HG03469 (cell line): ENCODE measurements around the gene DAPK1.

Source experiments
- ATAC-seq: cut with Tn5 transposase; IDR thresholded peaks from one replicate; pipeline ENCODE4 v1.9.1; 2021; ENCODE audit warnings: mild to moderate bottlenecking, moderate library complexity, moderate number of reproducible peaks; ENCODE audit not compliant: unreplicated experiment

Gene DAPK1

DNA sequence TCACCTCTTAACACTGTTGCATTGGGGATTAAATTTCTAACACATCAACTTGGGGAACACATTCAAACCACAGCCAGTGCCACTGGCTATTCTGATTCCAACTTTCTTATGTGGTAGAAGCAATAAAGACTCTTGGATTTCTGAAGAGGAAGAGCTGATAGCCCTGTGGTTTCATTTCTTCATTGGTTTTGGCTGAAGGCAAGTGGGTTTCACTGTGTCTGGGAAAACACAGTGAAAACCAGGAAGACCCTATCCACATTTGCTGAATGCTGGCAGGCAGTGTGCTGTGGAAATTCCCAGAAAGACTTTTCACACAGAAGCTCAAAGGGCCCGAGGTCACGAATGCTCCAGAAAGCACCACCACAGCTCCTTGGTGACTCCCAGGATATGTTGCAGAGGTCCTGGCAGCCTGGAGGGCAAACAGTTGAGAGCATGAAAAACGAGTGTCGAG is 67.1 kb downstream of the DAPK1 start:
- ATAC-seq: no peak

DNA sequence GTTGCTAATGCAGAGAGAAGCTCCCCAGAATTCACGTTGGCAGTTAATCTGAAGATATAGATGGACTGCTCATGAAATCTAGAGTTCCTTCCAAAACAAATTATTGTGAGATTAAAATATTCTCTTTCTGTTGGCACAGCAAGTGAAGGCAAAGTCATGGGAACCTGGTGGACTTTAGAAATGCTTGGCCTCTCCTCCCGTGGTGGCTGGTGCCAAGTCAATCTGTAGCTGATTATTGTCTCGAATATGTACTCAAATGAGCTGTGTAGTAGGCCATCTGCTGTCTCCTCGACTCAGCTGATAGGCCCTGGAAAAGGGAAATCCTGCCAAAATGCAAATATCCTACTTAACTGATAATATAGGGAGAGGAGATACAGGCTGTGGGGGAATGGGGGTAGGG is 69.3 kb downstream of the DAPK1 start:
- ATAC-seq: no peak

DNA sequence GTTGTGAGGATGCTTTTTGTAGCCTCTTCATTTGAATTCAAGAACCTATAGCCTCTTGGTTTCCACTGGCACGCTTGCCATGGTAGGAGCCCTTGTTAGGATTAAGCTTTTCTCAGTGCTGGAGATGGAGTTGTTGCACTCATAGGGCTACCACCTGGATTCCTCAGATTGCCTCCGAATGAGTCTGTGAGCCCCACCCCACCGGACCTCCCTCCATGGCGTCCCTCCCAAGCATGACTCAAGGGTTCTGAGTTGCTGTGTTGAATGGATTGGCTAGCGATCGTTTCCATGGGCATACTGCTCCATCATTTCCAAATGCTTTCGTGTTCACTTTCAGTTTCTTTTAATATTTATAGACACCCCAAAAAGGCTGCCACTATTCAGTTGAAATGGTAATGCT is 69.9 kb downstream of the DAPK1 start:
- ATAC-seq: no peak

DNA sequence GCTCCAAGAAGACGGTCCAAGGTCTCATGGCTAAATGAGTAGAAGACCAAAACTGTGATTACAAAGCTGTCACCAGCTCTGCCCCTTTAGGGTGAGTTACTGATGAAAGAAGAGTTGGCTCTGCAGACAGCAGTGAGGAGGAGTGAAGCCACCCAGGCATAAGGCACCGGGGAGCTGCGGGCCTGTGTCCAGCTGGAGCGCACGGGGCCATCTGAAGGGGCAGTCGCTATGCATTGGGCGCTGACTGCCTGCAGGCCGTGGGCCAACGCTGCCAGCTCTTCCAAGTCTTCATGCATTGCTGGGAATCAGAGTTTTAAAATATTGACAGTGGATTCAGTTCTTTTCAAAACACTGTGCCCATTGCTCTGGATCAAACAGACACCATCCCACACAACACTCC is 70.3 kb downstream of the DAPK1 start:
- ATAC-seq: no peak

DNA sequence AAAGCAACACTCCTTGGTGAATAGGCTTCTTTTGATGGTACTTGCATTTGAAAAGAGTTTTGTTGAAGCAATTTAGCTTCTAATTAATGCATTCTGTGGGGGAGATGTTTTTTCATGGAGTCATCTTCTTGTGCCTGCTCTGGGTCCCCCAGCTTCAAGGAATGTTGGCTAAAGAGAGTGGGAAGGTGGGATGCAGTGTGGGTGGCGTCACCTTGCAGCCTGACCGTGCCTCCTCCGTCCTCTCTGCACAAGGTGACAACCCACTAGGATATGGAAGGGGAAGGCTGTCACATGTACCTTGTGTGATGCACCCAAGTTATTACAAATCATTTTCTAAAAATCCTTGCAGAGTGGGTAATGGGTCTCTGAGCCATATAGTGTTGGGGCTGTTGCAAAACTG is 70.7 kb downstream of the DAPK1 start:
- no peak for ATAC-seq

DNA sequence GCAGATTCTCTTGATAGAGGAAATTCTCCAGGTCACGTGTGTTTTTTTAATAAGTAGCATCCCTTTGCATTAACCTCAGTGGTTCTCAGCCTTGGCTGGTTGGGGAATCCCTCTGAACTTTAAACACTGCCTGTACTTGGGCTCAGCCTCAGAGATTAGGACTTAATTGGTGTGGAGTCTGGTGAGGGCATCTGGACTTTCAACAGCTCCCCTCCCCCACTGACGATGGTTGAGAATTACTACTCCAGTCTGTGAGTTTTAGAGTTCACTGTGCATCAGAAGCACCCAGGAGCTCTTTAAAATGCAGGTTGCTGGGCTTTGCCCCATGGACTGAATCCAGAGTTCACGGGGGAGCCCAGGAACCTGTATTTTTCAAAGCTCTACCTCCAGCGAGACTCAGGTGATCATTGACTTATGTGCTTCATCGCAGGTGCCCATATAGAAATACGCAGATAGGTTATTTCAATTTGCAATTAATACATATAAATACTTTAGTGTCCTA is 71.4 kb downstream of the DAPK1 start:
- ATAC-seq: no peak

DNA sequence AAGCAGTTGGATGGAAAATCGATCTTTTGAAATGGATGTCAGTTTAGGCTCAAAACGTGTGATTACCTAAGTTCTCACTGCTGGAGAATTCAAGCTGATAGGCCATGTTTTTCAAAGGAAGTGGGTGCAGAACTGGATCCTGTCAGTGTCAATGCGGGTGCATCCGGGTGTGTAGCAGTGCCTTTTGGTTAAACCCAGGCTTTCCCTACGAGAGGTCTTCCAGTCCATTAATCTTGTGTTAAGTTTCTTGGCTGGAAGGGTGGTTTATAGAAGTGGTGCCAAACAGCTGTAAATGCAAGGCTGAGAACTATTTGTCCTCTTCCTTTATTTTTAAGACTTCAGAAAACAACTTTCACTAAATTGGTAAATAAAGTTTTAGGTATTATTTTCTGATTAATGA is 71.9 kb downstream of the DAPK1 start:
- ATAC-seq: no peak

DNA sequence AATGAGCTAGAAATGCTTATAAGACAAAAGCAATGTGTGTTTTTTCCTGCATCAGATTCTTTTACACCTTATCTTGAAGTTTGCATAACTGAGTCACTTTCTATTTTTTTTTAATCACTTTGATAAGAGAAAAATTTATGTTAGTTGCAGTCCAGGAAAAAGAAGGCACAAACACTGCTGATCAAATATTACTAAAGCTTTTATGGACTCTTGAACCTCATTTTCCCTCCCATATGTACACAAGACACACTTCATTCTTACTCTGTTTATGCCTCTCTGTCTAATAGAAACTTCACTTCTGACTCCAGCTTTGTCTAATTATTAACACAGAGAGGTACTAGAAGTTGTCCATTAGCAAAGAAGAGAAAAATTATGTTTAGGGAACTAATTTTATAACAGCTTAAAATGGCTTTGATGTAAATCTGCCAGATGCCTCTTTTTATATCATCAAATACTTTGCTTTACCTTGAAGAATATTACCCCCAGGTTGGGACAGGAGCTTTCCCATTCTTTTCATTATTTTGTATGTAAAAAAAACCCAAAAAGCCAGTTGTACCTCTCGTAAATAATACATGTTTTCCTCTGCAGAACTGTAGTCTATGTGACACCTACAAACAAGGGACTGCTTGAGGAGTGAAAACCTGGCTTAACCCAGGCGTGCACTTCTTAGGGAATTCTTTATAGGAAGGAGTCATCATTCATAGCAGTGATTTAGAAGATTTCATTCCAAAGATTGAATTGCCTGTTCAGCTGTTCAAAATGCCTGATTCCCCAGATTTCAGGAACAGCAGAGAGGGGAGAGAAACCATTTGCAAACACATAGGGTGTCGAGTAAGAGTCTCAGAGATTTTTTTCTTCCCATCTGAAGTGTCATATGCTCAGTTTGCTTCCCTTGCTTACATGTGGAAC is 72.6 kb downstream of the DAPK1 start:
- ATAC-seq: no peak

DNA sequence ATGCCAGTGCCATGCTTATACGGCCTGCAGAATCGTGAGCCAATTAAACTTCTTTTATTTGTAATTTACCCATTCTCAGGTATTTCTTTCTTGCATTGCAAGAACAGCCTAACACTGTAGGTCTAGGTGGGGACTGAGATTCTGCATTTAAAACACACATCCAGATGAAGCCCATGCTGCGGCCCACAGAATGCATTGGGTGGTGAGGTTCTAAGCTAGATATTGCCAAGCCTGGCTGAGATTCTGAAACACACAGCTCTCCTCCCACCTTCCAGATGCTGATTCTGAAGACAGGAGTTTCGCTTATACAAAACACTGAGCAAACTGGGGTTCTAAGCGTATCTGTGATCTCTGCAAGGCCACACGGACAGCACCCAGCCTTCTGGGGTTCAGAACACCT is 75.1 kb downstream of the DAPK1 start:
- ATAC-seq: no peak

DNA sequence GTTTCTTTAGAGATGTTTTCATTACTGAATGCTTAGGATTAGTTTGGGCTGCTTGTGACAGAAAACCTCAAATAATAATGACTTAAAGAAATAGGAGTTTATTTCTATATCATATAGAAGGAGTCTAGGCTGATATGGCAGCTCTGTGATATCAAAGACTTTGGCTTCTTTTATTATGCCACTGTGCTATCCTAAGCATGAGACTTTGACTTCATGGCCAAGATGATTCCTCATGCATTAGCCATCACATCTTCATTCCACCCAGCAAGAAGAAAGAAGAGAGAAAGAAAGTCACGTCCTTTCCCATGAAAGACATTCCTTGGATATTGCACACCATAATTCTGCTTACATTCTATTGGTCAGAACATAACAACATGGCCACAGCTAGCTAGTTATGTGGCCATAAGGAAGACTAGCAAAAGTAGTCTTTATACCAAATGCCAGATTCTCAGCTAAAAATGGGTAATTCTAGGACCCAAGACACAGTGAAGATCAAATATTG is 76.2 kb downstream of the DAPK1 start:
- ATAC-seq: no peak

DNA sequence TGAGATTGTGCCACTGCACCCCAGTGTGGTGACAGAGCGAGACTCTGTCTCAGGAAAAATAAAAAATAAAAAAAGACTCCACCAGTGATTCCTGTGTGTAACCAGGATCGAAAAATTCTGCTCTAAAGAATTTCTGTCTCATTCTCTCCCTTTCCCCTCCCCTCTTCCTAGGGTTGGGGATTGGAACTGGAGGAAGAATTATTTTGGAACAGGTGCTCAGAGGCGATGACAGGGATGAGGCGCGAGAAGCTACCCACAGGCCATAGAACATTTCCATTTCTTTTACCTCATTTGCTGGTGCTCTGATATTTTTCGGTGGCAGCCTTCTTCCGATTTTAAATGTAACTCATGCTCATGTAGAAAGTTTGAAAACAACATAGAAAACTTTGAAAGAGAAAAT is 80.1 kb downstream of the DAPK1 start:
- ATAC-seq: no peak

DNA sequence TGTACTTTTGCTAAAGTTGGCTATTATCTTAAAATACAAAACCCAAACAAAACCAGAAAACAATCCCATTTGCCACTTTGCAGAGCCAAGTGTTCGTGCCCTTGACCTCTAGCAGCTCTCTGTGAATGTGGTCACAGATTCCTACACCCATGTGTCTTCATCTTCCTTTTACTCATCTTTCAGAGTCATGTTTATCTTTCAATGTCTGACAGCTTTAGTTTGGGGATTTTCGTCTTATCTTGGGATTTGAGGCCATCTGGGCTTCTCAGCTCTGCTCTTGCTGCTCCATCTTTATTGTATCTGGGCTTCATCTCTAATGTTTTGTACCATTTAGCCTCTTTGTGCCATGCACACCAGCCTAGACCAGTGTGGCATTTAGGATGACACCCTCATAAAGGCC is 81.0 kb downstream of the DAPK1 start:
- no peak for ATAC-seq

DNA sequence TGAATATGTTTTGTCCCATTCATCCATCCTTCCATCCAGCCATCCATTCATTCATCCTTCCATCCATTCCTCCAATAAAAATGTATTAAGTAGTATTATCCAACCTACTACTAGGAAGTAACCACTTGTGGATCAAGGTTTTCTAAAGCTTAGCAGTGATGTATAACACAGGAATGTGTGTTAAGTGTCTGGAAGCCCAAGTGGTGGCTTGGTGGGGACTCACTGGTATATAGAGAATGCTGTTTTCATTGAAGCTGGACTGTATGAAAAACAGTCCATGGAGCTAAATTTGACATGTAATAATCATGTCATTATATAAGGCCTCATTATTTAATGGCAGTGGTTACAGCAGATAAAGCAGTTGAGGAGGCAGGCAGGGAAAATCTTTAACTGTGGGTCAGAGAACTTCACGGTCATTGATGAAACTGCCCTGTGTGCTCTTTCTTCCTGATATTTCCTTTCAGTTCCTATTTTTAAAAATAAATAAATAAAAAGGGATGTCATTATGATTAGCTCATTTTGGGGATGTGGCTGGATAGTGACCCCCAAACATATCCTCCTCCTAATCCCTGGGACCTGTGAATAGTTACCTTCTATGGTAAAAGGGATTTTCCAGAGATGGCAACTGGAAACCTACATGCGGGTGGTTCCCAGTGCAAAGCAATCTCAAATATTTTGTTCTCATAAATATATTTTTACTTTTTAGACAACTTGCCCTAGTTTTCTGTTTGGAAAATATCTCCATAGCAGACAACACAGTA is 82.3 kb downstream of the DAPK1 start:
- no peak for ATAC-seq

DNA sequence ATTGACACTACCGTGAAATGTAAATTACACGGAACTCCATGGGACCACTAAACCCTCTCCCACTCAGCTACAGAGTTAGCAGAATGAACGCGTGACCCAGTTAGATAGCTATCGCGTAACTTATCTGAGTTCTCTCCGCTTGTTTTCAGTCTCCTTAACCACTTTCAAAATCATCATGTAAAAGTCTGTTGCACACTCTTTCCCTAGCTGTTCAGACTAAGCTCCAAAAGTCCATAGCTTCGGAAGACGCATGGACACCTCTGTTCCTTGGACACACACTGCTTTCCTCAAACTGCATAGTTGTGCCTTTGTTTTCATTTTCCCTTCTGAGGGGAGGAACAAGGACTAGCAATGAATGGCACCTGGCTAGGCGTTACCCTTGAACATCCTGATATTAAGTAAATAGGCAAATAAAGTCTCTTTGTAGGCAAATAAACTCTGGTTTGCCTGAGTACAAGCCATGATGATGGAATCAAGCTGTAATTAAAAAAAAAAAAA is 83.3 kb downstream of the DAPK1 start:
- no peak for ATAC-seq

DNA sequence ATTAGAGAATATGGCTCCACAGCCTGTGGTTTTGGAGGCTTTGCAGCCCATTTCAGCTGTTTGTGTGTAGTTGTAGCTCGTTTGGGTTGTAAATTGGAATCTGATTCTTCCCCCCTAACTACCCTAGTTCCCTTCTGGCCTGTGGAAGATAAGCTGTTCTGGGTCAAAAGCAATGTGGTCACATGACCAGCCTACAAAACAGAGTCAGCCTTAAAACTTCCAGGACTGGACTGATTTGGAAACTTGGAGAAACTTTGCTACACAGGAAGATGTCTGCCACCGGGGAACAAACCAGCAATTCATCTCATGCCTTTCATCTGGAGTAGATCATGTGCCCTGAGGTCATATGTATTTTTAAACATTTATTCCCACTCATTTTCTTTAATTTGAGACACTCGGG is 83.8 kb downstream of the DAPK1 start:
- ATAC-seq: no peak

DNA sequence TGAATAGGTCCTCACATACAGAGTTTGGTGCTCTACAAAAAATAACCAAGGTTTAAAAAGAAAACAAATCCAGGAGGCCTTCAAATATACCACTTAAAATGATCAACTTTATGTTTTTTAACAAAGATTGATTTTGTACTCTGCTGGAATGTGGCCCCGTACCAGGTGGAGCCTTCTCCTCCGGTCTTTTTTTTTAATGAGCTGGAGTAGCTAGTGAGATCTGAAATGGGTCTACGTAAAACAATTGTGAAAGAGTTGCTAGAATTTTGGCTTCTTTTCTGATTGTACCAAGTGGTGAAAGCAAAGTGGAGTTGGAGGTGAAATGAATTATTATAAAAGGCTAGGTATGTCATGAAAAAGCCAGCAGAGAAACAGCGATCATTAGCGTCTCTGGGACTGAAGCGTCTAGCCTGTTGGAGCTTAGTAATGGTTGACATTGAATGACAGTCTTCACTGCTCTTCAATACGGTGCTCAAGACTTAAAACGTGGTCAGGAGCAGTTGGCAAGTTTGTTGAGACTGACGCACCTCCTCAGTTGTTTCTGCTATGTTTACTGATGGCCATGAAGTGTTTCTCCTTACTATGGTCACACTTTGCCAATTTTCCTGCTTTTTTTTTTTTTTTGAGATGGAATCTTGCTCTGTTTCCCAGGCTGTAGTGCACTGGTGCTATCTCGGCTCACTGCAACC is 84.4 kb downstream of the DAPK1 start:
- no peak for ATAC-seq

DNA sequence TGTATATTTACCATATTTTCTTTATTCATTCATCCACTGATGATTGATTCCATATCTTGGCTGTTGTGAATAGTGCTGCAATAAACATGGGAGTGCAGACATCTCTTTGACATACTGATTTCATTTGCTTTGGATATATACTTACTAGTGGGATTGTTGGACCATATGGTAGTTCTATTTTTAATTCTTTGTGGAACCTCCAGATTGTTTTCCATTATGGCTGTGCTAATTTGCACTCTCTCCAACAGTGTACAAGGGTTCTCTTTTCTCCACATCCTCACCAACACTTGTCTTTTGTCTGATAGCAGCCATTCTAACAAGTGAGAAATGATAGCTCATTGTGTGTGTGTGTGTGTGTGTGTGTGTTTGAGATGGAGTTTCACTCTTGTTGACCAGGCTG is 86.7 kb downstream of the DAPK1 start:
- ATAC-seq: no peak

DNA sequence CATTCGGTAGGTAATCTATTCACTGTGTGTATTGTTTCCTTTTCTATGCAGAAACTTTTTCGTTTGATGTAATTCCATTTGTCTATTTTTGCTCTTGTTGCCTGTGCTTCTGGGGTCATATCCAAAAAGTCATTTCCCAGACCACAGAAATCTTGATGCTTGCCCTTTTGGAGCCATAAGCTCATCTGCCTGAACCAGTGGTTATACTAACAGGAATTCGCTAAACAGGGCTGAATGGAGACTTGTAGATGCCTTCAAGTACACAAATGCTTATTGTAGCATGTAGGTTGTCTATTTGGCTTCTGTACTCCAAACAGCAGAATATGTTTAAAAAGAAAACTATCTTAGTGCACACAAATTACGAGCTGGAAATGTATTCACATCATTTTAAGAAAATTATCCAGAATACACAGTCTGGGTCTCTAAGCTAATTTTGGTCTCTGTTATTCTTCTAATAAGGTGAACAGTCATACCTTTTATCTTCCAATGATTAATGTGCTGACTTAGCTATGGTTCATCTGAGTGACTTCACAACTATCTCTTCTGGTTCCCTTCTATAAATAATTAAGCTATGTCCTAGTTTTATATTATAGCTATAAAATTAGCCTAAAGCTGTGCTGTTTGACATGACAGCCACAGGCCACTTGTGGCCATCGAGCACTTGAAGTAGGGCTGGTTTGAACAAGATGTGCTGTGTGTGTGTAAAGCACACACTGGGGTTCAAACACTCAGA is 87.6 kb downstream of the DAPK1 start:
- ATAC-seq: no peak

DNA sequence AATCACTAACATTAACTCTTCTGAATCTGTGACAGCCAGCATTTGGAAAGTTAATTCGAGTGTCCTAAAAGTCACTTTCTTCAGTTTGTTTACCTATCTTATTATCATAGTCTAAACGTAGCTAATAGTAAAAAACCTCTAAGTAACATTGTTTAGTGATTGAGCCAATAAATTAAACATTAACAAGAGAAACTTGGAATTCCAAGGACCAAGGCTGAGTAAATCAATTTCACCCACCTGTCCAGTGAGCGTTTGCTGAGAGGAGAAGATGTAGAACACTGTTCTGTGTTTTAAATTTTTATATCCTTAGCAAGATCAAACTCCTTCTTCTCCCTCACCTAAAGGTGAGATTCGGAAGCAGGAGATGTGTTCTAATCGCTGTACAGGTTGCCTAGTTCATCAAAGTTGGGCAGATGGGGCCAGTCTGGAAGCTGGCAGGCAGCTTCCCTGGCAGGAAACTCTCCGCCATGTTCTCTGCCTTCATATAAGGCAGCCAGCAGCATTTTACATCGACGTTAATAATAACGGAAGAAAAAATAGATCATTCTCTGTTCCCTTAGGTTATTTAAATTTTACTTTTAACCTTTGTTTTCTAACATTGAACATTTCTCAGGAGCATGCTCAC is 89.2 kb downstream of the DAPK1 start:
- ATAC-seq: no peak

DNA sequence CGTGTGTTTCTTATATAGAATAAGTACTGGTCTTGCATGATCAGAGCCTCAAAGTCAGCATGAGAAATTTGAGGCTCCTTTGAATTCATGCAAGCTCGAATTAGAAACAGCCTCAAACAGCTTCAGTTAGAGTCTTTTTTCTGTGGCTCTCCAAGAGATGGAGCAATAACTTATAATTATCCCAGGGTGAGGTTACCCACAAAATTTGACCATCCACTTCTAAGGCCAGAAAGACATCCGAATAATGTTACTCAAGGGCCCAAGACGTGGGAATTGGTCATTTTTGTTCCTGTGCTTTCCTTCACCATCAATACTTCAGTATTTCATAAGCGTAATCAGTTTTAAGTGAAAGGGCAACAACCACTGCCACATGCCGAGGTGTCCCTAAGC is 89.7 kb downstream of the DAPK1 start:
- no peak for ATAC-seq
